ENCODE results near the gene CYB5A. TPM values are rescaled to one million over a fixed set of nuclear protein-coding genes. Genes with fewer than 3 reads are reported as not detected.

Gene CYB5A
- total RNA-seq, 3 donors from 2014 or later, result 123 to 183 (median 126) TPM

DNA sequence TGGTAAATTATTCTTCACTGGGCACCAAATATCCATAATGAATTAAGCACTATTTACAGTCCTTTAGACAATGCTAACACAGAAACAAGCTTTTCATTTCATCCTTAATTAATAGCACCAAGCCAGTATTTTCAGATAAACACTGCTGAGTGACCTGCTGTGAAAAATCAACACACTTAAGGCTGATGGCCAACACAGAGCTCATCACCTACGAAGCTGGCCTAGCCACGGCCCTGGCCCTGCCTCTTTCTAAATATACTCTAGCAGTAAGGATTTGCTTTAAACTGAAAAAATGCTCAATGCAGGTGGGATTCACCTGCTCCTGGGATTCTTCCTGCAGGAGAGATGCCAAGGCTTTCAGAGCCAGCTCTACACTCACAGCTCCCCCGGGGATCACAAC lies 18.4 kb downstream of the CYB5A start:
- Histone ChIP-seq H3K4me3 (no peak overlapping the region), H3K4me1 (ENCODE audit: low read depth) (peaks cover 7% of the 10 kb centered on the region), H3K36me3 (ENCODE audit: low read depth) (no peaks in the 10 kb centered on the region), H3K9me3 (no peaks in the 10 kb centered on the region)
- intact Hi-C loops (cut with DNase I, micrococcal nuclease), result no loop called here
- TF ChIP-seq, protein P1, sequence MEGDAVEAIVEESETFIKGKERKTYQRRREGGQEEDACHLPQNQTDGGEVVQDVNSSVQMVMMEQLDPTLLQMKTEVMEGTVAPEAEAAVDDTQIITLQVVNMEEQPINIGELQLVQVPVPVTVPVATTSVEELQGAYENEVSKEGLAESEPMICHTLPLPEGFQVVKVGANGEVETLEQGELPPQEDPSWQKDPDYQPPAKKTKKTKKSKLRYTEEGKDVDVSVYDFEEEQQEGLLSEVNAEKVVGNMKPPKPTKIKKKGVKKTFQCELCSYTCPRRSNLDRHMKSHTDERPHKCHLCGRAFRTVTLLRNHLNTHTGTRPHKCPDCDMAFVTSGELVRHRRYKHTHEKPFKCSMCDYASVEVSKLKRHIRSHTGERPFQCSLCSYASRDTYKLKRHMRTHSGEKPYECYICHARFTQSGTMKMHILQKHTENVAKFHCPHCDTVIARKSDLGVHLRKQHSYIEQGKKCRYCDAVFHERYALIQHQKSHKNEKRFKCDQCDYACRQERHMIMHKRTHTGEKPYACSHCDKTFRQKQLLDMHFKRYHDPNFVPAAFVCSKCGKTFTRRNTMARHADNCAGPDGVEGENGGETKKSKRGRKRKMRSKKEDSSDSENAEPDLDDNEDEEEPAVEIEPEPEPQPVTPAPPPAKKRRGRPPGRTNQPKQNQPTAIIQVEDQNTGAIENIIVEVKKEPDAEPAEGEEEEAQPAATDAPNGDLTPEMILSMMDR (IDR thresholded peaks at IDR 0.05), result no peak
- no peak for ATAC-seq
- DNase-seq, result no peak

DNA sequence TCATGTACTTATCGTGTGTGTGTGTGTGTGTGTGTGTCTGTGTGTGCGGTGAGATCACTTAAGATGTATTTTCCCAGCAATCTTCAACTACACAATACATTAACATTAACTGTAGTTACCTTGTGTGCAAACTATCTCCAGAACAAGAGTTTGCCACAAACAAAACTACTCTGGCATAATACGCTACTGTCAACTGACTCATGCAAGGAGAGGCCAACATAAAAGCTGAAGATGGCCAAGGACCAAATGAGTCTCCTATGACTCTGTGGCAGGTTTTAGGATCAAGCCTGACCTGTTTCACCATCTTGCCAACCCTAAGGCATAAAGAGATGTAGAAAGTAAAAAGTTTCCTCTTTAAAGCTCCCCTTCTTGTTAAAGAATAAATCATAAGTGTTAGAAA lies 20.1 kb downstream of the CYB5A start:
- TF ChIP-seq, protein P1 (IDR thresholded peaks at IDR 0.05), result no peak
- no peak for DNase-seq
- intact Hi-C loops (cut with DNase I, micrococcal nuclease), result no loop called here
- H3K9me3 ChIP-seq, result no peaks in the 10 kb centered on the region
- H3K4me1 ChIP-seq (ENCODE audit: low read depth), result peaks cover 7% of the 10 kb centered on the region
- no peak for ATAC-seq
- no peak overlapping the region for H3K4me3 ChIP-seq
- no peaks in the 10 kb centered on the region for H3K36me3 ChIP-seq (ENCODE audit: low read depth)

DNA sequence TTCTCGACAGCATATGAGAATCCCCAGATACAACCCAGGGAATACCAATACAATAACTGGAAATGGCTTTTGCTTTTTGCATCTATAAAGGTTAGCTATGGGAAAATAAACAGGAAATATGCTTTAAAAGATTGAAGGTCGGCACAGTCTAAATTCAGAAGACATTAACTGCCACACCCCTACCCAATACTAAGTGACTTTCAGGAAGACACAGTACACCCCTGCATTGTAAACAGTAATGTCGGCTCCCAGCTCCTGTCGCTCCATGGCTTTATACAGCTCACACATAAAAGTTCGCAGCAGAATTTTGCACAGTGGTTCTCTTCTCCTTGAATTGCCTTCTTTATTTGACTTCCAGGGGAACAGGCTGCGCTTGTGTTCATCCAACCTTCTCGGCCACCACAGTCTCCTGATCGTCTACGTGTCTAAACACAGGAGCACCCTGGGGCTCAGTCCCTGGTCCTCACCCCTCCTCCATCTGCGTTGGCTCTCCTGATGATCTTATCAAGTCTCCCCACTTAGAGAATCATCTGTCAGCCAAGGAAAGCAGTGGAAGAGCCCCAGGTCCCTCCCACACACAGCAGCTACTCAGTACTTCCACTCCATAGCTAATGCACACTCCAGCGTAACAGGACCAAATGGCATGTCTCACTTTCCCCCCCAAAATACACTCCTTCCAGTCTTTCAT lies 22.7 kb downstream of the CYB5A start:
- peak; percentile 25 for ATAC-seq
- DNase-seq, result no peak

DNA sequence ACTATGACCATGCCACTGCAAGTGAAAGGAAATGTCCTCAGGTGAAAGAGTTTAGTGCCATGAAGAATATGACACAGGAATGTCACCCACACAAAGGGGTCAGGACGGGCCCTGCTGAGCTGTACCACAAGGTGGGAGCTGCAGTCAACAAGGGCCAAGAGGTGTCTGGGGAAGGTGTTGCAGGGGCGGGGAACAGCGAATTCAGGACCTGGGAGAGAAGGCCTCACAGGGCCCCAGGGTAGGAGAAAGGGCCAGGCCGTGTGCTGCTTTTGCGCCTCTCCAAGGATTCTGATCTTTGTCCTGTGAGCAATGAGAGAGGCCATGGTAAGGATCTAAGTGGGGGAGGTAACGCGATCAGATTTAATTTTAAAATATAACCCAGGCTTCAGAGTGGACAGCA lies 23.6 kb downstream of the CYB5A start:
- ATAC-seq, result no peak
- Histone ChIP-seq H3K4me1 (ENCODE audit: low read depth) (peaks cover 7% of the 10 kb centered on the region), H3K36me3 (ENCODE audit: low read depth) (no peaks in the 10 kb centered on the region), H3K9me3 (no peaks in the 10 kb centered on the region), H3K4me3 (no peak overlapping the region)
- TF ChIP-seq, protein P1 (IDR thresholded peaks at IDR 0.05), result no peak
- no peak for DNase-seq
- intact Hi-C loops (cut with DNase I, micrococcal nuclease), result no loop called here

More for the DNA sequence above, 22.7 kb downstream of the CYB5A start:
- Histone ChIP-seq H3K9me3 (no peaks in the 10 kb centered on the region), H3K4me1 (ENCODE audit: low read depth) (peaks cover 7% of the 10 kb centered on the region), H3K4me3 (no peak overlapping the region), H3K36me3 (ENCODE audit: low read depth) (no peaks in the 10 kb centered on the region)
- TF ChIP-seq, protein P1 (IDR thresholded peaks at IDR 0.05), result no peak
- intact Hi-C loops (cut with DNase I, micrococcal nuclease), result no loop called here

DNA sequence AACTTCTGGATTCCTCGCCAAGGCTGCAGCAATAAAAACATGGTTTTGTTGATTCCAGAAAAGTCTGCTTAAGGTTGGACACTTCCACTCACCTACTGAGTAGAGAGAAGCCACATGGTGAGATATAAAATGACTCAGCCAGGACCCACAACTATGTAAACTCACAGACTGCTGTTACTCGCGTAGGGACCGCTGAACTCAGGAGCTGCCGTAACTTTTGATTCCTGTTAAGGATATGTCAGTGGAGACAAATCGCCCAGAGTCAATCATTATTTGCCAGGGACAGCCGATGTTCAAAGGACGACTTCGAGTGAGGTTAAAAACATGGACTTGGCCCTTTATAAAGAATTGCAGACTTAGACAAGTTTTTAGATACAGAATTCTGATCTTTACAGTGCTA lies 25.6 kb downstream of the CYB5A start:
- ATAC-seq (no peak), DNase-seq (no peak)
- TF ChIP-seq, protein P1 (IDR thresholded peaks at IDR 0.05), result no peak
- H3K4me1 ChIP-seq (ENCODE audit: low read depth), result peaks cover 7% of the 10 kb centered on the region
- H3K4me3 ChIP-seq, result no peak overlapping the region
- H3K9me3 ChIP-seq, result no peaks in the 10 kb centered on the region
- H3K36me3 ChIP-seq (ENCODE audit: low read depth), result no peaks in the 10 kb centered on the region
- intact Hi-C loops (cut with DNase I, micrococcal nuclease), result no loop called here

Measured in mucosa of descending colon (tissue), 3 donors.